SH-SY5Y (cell line): ENCODE results near the gene ADAM12.

Source experiments
- GATA2 ChIP-seq: IDR thresholded peaks from 2 replicates; pipeline ENCODE4 v1.6.1; 2011; ENCODE audit warnings: mild to moderate bottlenecking, low read depth, low read length
- GATA3 ChIP-seq: IDR thresholded peaks from 2 replicates; pipeline ENCODE4 v1.6.1; 2011; ENCODE audit warnings: low read depth, mild to moderate bottlenecking, low read length, moderate library complexity

DNA sequence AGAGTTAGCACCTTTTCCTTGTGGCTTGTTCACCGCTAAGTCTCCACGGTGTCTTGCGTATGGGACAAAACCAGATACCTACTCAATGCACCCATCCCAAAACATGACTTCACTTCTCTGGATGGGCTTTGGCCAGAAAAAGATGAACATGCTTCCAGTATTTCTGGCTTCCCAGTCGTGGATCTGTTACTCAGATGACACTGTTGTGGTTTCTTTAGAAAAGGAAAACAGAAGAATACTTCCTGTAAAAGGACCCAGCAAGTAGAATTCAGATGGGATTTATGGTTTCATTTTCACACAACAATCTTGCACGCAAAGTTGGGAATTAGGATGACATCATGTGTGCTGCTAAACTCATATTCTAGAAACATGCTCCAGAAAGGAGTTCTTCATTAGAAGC is 216.7 kb downstream of the ADAM12 start:
- TF ChIP-seq GATA3 (no peak), GATA2 (no peak)
